Measurements from ENCODE around the gene UCK2. TPM values are rescaled to one million over a fixed set of nuclear protein-coding genes. Genes with fewer than 3 reads are reported as not detected.

The UCK2 gene
- total and polyA plus RNA-seq, 9 of the 15 experiments (the other 6 are each of a cell fraction or from before 2014, with no cell fraction given), result 71.6 to 145 (median 95.8) TPM

- TF ChIP-seq ZNF282 (CRISPR knock-in tag; IDR thresholded peaks at IDR 0.05) (peak; percentile 30; the same call in 1 of the 2 replicates), SUPT5H (IDR thresholded peaks at IDR 0.05) (peak; percentile 61), ZNF407 (IDR thresholded peaks at IDR 0.05; ENCODE audit: low read depth) (0 out of 2 replicates have a peak, but pooled peaks have one; percentile 44), ATF1 (CRISPR knock-in tag; IDR thresholded peaks at IDR 0.05) (no peak), ATF1 (tag; IDR thresholded peaks at IDR 0.05) (peak; percentile 63; the same call in 1 of the 2 replicates), UBTF (IDR thresholded peaks at IDR 0.05; ENCODE audit: borderline replicate concordance in 1 of 2, low read depth in 2 of 2, low read length in 2 of 2) (peak; percentile 92 to 96), E2F5 (CRISPR knock-in tag; IDR thresholded peaks at IDR 0.05) (peak; percentile 89), TARDBP (IDR thresholded peaks at IDR 0.05) (0 out of 2 replicates have a peak, but pooled peaks have one; percentile 36), E2F6 (IDR thresholded peaks at IDR 0.05; ENCODE audit: borderline replicate concordance in 1 of 2, extremely low read depth in 1 of 2, insufficient read depth in 1 of 2, insufficient read length in 1 of 2, low read depth in 1 of 2, low read length in 1 of 2, poor library complexity in 1 of 2, severe bottlenecking in 1 of 2) (peak; percentile 79 to 88), ERF (CRISPR knock-in tag; IDR thresholded peaks at IDR 0.05) (peak; percentile 87), BHLHE40 (IDR thresholded peaks at IDR 0.05; ENCODE audit: low read length) (peak; percentile 15; the same call in 1 of the 2 replicates), ZNF274 (IDR thresholded peaks at IDR 0.05; ENCODE audit: borderline replicate concordance, low read depth, low read length) (0 out of 2 replicates have a peak, but pooled peaks have one; percentile 1), ZFX (CRISPR knock-in tag; IDR thresholded peaks at IDR 0.05) (peak; percentile 82), ZNF780A (CRISPR knock-in tag; IDR thresholded peaks at IDR 0.05) (no peak)
Measured at GRCh38 chr1:165827268-165828102, at the start of gene UCK2 (continued).

All from K562 (cell line).